Adrenal gland (tissue), 12 donors: Measurements from ENCODE around the gene ALG1L2. TPM values are rescaled to one million over a fixed set of nuclear protein-coding genes. Genes with fewer than 3 reads are reported as not detected.
"Not testable (repeated sequence)": the region's sequence is repeated elsewhere in the genome, so short reads cannot be mapped to it uniquely, and the experiment has no call there.

Source experiments
- DNase-seq, 7 donors: peaks; one replicate each; pipeline ENCODE4 v3.0.0-alpha.2; 2019 to 2020
- H3K27ac ChIP-seq, 5 donors: fragments of 200-600 bp; sonication (generic) in 4 of 5; 1 replicate in 3 of 5; 2 replicates in 2 of 5; pipeline versions ENCODE4 v1.5.1 to v1.8.0; 2016 to 2020; ENCODE audit warnings: mild to moderate bottlenecking in 1 of 5
- H3K27me3 ChIP-seq: fragments of 200-600 bp; 2 replicates; pipeline ENCODE4 v1.8.0; 2021
- H3K36me3 ChIP-seq, 2 donors: fragments of 200-600 bp; replicated peaks in 1 of 2; 1 replicate in 1 of 2; 2 replicates in 1 of 2; pipeline versions ENCODE4 v1.5.1 to v1.8.0; 2018 to 2022
- H3K4me1 ChIP-seq, 2 donors: fragments of 200-600 bp; replicated peaks in 1 of 2; 1 replicate in 1 of 2; 2 replicates in 1 of 2; pipeline versions ENCODE4 v1.5.1 to v1.8.0; 2018 to 2021
- H3K4me3 ChIP-seq, 4 donors: fragments of 200-600 bp; sonication (generic) in 3 of 4; one replicate each; pipeline ENCODE4 v1.5.1; 2016 to 2018
- H3K9me3 ChIP-seq, 3 donors: fragments of 200-600 bp; sonication (generic) in 1 of 3; replicated peaks in 1 of 3; 1 replicate in 2 of 3; 2 replicates in 1 of 3; pipeline versions ENCODE4 v1.5.1 to v1.8.0; 2016 to 2021
- POLR2A ChIP-seq, 2 donors: fragments of 450-650 bp; IDR thresholded peaks; one replicate each; pipeline ENCODE4 v1.6.1; 2017; ENCODE audit warnings: antibody characterized with exemption in 2 of 2, mild to moderate bottlenecking in 2 of 2, moderate library complexity in 1 of 2
- WGBS, 4 donors: extraction: QIAGEN DNeasy Blood & Tissue Kit in 2 of 4; methylation state at CpG; one replicate each; pipeline versions ENCODE4 v1.1.5 to v1.1.7; 2013 to 2017; 5-methylcytosine and 5-hydroxymethylcytosine counted together
- intact Hi-C, 2 donors: fragments of 100-400 bp; cut with DNase I; formaldehyde crosslinking; loops; one replicate each; pipeline versions ENCODE4 v1.14.1 to v1.15.0; 2022 to 2023
- polyA plus RNA-seq, 3 donors: library from polyadenylated mRNA; stranded (reverse); fragments of 200-250 nt in 2 of 3; fragments of 350-450 nt in 1 of 3; fragmentation: Illumina TruSeq in 1 of 3; extraction: RNeasy Lipid Tissue Mini Kit (QIAGEN cat#74804) in 1 of 3; gene quantifications; one replicate each; pipeline ENCODE4 v1.2.3, GENCODE V29; 2013 to 2014
- total RNA-seq, 9 donors: library from RNA; depleted of rRNA in 4 of 9; stranded (reverse); fragments of >200 nt in 4 of 9; fragments of 120-200 nt in 1 of 9; fragmentation: NEBNext Ultra II Directional in 1 of 9; extraction: Animal tissue kit (Norgen Biotek cat#: 25700) in 1 of 9; gene quantifications; one replicate each; pipeline versions ENCODE4 v1.1.0 to v1.2.4, GENCODE V29; 2013 to 2023
- TF ChIP-seq, protein P1 (sequence below), 6 experiments: fragments of 450-650 bp in 4 of 6; fragments of 200-600 bp in 2 of 6; sonication (generic) in 1 of 6; IDR thresholded peaks; 1 replicate in 5 of 6; 2 replicates in 1 of 6; pipeline versions ENCODE4 v1.5.1 to v1.8.0; 2016 to 2021; ENCODE audit warnings: antibody characterized with exemption in 6 of 6, mild to moderate bottlenecking in 2 of 6, moderate library complexity in 1 of 6
- donor health status: healthy with polysubstance abuse.
- donor health status: Bipolar disorder and iron deficiency.
- donor health status: DM: yes; HTN: yes; CAD: no.
- donor health status: DM: no; HTN: no; CAD: no.
- donor health status: DM: no; HTN: no; CAD: no.
- donor health status: DM: yes; HTN: yes; CAD: no.

ALG1L2 gene
- total and polyA plus RNA-seq, 12 donors = 1.2 to 1.3 TPM; not detected in 10

DNA sequence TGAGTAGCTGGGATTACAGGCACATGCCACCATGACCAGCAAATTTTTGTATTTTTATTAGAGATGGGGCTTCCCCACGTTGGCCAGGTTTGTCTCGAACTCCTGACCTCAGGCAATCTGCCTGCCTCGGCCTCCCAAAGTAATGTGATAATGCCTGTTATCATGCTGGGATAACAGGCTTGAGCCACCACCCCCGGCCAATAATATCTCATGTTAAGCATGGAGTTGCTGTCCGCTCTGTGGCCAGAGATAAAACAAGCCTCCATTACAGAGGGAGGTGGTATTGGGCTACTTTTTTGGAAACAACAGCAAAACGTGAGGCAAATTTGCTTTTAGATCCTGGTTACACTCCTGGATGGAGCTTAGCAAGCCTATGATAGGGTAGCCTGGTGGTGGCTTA lies 32.9 kb upstream of the ALG1L2 start:
- no peak for DNase-seq
- Histone ChIP-seq H3K9me3 (no peaks in the 10 kb centered on the region), H3K4me3 (no peak overlapping the region), H3K4me1 (no peaks in the 10 kb centered on the region), H3K27me3 (no peaks in the 10 kb centered on the region), H3K36me3 (no peaks in the 10 kb centered on the region), H3K27ac (no peak overlapping the region)
- intact Hi-C loops = no loop called here
- 70 to 78% (median 70%) methylated on average over 6 of the region's 6 CpGs; no CpG with 5 or more reads in 1 of the 4 donors for WGBS, 4 donors
- TF ChIP-seq, protein P1, sequence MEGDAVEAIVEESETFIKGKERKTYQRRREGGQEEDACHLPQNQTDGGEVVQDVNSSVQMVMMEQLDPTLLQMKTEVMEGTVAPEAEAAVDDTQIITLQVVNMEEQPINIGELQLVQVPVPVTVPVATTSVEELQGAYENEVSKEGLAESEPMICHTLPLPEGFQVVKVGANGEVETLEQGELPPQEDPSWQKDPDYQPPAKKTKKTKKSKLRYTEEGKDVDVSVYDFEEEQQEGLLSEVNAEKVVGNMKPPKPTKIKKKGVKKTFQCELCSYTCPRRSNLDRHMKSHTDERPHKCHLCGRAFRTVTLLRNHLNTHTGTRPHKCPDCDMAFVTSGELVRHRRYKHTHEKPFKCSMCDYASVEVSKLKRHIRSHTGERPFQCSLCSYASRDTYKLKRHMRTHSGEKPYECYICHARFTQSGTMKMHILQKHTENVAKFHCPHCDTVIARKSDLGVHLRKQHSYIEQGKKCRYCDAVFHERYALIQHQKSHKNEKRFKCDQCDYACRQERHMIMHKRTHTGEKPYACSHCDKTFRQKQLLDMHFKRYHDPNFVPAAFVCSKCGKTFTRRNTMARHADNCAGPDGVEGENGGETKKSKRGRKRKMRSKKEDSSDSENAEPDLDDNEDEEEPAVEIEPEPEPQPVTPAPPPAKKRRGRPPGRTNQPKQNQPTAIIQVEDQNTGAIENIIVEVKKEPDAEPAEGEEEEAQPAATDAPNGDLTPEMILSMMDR (IDR thresholded peaks at IDR 0.05) = no peak
- TF ChIP-seq POLR2A (IDR thresholded peaks at IDR 0.05) = no peak

DNA sequence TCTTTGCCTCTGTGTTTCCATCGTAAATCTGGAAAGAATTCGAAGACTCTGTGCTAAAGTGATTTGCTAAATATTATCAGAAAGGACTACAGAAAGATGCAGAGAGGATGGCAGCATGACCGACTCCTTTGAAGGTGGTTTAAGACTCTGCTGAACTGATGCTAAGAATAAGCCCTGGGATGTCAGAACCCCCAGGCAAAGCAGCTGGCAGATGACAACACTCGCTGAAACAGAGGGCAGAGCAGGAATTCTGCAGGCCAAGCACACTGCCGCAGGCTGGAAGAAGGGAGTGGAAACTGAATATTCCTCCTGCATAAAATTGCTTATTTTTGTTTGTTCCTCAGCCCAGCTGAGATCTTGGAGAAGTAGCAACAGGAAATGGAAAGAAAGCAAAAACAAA lies 29.3 kb upstream of the ALG1L2 start:
- DNase-seq, H3K27me3 ChIP-seq, H3K36me3 ChIP-seq, H3K4me1 ChIP-seq, H3K27ac ChIP-seq, H3K4me3 ChIP-seq, intact Hi-C loops, H3K9me3 ChIP-seq: not testable (repeated sequence)
- 69 to 77% (median 70%) methylated on average over 2 to 5 of the region's 5 CpGs; no CpG with 5 or more reads in 1 of the 4 donors for WGBS, 4 donors

DNA sequence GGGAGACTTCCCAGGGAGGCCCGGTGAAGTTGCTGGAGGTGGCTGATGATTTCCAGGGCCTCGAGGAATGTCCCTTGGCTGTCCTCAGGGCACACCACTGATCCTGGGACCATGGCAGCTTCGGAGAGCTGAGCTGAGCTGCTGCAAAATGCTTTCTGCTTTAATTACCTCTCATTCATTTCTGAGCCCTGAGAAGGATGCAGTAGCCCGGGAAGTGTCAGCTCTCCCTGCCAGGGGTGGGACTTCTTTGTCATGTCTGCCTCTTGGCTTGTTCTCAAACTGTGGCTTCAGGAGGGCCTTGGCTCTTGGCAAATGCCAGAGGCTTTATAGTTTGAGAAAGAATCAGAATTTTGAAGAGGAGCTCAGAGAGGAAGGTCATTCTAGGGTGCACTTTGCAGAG lies 28.7 kb upstream of the ALG1L2 start:
- H3K36me3 ChIP-seq, H3K27ac ChIP-seq, H3K27me3 ChIP-seq, H3K4me1 ChIP-seq, intact Hi-C loops, H3K4me3 ChIP-seq, H3K9me3 ChIP-seq, DNase-seq: not testable (repeated sequence)
- 43 to 50% methylated on average over 1 to 4 of the region's 4 CpGs; no CpG with 5 or more reads in 2 of the 4 donors for WGBS, 4 donors

DNA sequence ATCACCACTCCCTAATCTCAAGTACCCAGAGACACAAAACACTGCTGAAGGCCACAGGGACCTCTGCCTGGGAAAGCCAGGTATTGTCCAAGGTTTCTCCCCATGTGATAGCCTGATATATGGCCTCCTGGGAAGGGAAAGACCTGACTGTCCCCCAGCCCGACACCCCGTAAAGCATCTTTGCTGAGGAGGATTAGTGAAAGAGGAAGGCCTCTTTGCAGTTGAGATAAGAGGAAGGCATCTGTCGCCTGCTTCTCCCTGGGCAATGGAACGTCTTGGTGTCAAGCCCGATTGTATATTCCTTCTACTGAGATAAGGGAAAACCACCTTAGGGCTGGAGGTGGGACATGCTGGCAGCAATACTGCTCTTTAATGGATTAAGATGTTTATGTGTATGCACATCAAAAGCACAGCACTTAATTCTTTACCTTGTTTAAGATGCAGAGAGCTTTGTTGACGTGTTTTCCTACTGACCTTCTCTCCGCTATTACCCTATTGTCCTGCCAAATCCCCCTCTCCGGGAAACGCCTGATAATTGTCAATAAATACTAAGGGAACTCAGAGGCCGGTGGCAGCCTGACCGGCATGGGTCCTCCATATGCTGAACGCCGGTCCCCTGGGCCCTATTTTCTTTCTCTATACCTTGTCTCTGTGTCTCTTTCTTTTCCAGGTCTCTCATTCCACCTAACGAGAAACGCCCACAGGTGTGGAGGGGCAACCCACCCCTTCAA lies 23.9 kb upstream of the ALG1L2 start:
- H3K36me3 ChIP-seq, DNase-seq, H3K4me1 ChIP-seq, H3K27ac ChIP-seq, H3K4me3 ChIP-seq, H3K27me3 ChIP-seq, intact Hi-C loops, H3K9me3 ChIP-seq: not testable (repeated sequence)
- WGBS, 4 donors = 72 to 87% (median 80%) methylated on average over 15 of the region's 15 CpGs; no CpG with 5 or more reads in 1 of the 4 donors

DNA sequence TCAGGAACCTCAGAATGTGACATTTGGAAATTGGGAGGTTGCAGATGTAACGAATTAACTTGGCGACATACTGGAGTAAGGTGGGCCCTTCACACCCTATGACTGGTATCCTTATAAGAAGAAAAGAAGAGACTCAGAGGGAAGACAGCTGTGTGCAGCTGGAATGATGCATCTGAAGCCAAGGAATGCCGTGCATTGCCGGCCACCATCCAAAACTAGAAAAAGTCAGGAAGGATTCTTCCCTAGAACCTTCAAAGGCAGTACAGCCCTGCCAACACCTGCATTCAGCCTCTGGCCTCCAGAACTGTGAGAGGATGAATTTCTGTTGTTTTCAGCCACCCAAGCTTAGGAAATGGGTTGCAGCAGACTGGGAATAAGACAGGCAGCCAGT lies 23.4 kb upstream of the ALG1L2 start:
- H3K9me3 ChIP-seq, intact Hi-C loops, DNase-seq, H3K4me3 ChIP-seq, H3K4me1 ChIP-seq, H3K36me3 ChIP-seq, H3K27me3 ChIP-seq: not testable (repeated sequence)
- 70 to 76% methylated on average over 2 of the region's 4 CpGs; no CpG with 5 or more reads in 2 of the 4 donors for WGBS, 4 donors
- H3K27ac ChIP-seq = peak overlapping the region in 1 of 5 donors; percentile 52

DNA sequence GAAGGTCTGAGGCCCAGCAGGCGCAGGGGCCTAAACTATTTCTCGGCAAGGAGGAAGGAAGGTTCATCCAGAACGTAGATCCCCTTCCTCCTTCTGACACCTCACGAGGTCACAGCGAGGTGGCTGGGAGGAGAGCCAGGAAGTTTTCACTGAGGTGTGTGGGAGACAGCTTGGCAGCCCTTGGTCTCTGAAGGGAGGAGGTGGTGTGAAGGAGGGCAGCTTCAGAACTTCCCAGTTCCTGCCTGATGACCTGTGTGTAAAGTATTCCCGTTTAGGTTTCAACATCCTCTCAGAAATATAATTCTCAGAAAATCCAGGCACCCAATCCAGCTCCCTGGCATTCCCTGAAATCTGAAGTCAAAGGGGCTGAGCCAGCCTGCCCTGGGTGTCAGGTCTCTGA lies 22.9 kb upstream of the ALG1L2 start:
- peak in 2 of 7 donors; percentile 2 to 22 for DNase-seq
- H3K36me3 ChIP-seq, intact Hi-C loops, H3K27me3 ChIP-seq, H3K4me3 ChIP-seq, H3K4me1 ChIP-seq, H3K9me3 ChIP-seq: not testable (repeated sequence)
- H3K27ac ChIP-seq = peak overlapping the region in 1 of 5 donors; percentile 52
- WGBS, 4 donors = 38 to 60% (median 43%) methylated on average over 1 to 6 of the region's 6 CpGs; no CpG with 5 or more reads in 1 of the 4 donors

DNA sequence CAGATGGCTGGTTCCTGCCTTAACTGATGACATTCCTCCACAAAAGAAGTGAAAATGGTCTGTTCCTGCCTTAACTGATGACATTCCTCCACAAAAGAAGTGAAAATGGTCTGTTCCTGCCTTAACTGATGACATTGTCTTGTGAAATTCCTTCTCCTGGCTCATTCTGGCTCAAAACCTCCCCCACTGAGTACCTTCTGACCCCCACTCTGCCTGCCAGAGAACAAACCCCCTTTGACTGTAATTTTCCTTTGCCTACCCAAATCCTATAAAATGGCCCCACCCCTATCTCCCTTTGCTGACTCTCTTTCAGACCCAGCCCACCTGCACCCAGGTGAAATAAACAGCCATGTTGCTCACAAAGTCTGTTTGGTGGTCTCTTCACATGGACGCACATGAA lies 22.5 kb upstream of the ALG1L2 start:
- H3K36me3 ChIP-seq, intact Hi-C loops, H3K4me3 ChIP-seq, DNase-seq, H3K27me3 ChIP-seq, H3K4me1 ChIP-seq, H3K9me3 ChIP-seq: not testable (repeated sequence)
- WGBS, 4 donors = 89 to 100% (median 90%) methylated on average over 1 of the region's 1 CpG; no CpG with 5 or more reads in 1 of the 4 donors
- H3K27ac ChIP-seq = peak overlapping the region in 1 of 5 donors; percentile 52
